Right ventricle myocardium inferior (tissue), 1 donor: ENCODE measurements around the gene PRM3. TPM values are rescaled to one million over a fixed set of nuclear protein-coding genes. Genes with fewer than 3 reads are reported as not detected.

Experiments
- ATAC-seq: fragments of 200-7000 bp; cut with Tn5 transposase; one replicate; pipeline ENCODE4 v1.9.1; 2020; ENCODE audit warnings: mild to moderate bottlenecking, moderate library complexity
- DNase-seq: peaks from one replicate; pipeline ENCODE4 v3.0.0; 2021; ENCODE audit errors: missing footprints
- intact Hi-C: fragments of 100-400 bp; cut with DNase I; formaldehyde crosslinking; loops from one replicate; pipeline ENCODE4 v1.11.0; 2022
- long read RNA-seq: library from polyadenylated mRNA; unstranded; transcript quantifications from one replicate; pipeline ENCODE4 v2.0.0, GENCODE V29; 2021
- total RNA-seq: library from RNA; stranded (reverse); fragmentation: NEBNext Ultra II Directional; extraction: Animal tissue kit (Norgen Biotek cat#: 25700); gene quantifications from one replicate; pipeline ENCODE4 v1.2.1, GENCODE V29; 2021
- donor health status: DM: no; HTN: yes; CAD: no; lungs with severe emphysema.

The PRM3 gene, protein sequence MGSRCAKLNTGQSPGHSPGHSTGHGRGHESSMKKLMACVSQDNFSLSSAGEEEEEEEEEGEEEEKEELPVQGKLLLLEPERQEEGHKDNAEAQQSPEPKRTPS
- total RNA-seq: not detected
- long read RNA-seq: 0 reads

DNA sequence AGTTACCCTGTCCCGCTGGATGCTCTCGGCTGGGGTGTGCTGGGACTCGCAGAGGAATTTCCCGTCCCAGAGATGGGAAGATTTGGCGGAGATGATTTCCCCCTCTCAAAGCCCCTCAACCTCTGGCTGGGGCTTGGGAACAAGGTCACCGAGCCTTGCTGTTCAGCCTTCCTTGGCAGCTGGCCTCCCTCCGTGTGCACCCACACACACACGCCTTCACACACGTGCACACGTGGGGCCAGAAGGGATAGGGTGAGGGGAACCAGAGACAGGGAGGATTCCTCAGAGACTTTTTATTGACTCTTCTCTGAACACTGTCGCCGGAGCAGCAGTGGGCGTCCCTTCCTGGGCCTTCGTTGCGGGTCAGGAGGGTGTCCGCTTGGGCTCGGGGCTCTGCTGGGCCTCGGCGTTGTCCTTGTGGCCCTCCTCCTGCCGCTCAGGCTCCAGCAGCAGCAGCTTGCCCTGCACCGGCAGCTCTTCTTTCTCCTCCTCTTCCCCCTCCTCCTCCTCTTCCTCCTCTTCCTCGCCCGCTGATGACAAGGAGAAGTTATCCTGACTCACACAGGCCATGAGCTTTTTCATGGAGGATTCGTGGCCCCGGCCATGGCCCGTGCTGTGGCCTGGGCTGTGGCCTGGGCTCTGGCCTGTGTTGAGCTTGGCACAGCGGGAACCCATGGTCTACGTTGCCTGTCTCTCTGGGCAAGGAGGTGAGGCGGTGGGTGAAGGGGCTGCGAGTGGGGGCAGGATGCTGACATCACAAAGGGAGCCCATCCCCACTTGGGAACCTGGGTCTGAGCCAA is at the start of gene PRM3:
Gene PRM3, minus strand, starts transcription at position 709 of the 800 bp plus-strand sequence. Its CDS starts 34 bp downstream, at position 675.
- ATAC-seq (no peak), DNase-seq (no peak)
- intact Hi-C loops: no loop called here

DNA sequence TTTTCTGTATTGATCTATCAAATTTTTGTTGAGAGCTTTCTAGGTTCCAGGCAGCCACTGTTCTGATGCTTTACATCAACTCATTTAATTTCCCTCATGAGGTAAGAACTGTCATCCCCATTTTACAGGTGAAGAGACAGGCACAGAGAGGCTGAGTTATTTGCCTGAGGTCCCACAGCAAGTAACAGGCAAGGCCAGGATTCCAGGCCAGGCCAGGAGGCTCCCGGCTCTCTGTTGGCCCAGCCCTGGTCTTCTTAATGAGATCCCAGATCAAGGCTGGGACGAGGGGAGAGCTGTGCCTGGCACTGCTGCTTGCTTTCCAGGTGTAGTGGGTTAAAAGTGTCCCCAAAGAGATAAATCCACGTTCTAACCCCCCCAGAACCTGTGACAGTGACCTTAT is 49.4 kb upstream of the PRM3 start:
- intact Hi-C loops: no loop called here
- DNase-seq: no peak
- ATAC-seq: no peak

DNA sequence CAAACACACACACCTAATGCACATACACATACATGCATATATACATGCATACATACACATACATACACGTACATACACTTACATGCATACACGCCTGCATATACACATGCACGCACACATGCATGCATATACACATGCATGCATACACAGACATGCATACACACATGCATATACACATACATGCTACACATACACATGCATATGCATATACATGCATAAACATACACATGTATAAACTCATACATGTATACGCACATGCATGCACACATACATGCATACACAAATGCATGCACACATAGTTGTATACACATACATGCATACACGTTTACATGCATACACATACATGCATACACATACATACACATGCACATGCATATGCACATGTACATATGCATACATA is 48.2 kb upstream of the PRM3 start:
- ATAC-seq (no peak), DNase-seq (no peak)
- intact Hi-C loops: no loop called here

DNA sequence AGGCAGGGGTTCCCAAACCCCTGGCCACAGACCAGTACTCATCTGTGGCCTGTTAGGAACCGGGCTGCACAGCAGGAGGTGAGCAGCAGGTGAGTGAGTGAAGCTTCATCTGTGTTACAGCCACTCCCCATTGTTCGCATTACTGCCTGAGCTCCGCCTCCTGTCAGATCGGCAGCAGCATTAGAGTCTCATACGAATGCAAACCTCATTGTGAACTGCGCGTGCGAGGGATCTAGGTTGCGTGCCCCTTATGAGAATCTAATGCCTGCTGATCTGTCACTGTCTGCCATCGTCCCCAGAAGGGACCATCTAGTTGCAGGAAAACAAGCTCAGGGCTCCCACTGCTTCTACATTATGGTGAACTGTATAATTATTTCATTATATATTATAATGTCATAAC is 46.7 kb upstream of the PRM3 start:
- intact Hi-C loops: no loop called here
- no peak for ATAC-seq

DNA sequence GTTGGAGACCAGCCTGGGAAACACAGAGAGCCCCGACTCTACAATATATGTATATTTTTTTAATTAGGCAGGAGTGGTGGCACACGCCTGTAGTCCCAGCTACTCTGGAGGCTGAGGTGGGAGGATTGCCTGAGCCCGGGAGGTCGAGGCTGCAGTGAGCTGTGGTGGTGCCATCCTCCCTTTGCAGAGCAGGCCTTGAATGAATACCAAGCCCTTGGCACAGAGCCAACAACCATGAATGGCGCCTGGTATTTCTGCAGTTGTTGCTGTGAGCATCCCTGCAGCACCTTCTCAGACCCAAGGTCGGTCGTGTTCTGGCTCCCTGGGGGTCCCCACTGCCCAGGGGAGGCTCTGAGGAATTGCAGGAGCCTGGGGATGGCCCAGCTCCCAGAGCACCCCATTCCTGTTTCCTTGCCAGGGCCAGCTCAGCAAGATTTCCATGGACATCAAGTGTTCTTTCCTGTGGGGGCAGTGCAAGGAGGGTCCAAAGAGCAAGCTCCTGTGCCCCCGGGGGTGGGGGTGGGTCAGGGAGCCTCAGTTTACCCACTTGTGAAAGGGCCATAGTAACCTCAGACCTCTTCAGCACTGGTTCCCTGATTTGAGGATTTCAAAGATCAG is 46.2 kb upstream of the PRM3 start:
- DNase-seq (no peak), ATAC-seq (no peak)
- intact Hi-C loops: no loop called here

More for the DNA sequence above, 46.7 kb upstream of the PRM3 start:
- no peak for DNase-seq

DNA sequence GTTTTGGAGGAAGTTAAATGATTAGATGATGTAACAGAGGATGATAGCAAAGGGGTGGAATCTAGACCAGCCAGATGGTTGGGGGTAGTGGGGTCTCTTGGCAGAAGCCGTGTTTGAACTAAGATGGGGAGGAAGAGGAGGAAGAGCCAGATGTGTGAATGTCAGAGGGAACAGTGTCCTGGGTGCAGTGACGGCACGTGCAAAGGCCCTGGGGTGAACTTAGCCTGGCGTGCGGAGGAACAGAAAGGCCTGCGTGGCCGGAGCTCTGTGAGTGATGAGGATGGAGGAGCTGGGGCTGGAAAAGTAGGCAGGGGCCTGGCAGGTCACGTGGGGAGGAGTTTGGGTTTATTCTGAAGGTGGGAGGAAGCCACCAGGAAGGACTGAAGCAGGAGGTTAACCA is 45.4 kb upstream of the PRM3 start:
- DNase-seq: no peak
- intact Hi-C loops: no loop called here
- ATAC-seq: no peak

DNA sequence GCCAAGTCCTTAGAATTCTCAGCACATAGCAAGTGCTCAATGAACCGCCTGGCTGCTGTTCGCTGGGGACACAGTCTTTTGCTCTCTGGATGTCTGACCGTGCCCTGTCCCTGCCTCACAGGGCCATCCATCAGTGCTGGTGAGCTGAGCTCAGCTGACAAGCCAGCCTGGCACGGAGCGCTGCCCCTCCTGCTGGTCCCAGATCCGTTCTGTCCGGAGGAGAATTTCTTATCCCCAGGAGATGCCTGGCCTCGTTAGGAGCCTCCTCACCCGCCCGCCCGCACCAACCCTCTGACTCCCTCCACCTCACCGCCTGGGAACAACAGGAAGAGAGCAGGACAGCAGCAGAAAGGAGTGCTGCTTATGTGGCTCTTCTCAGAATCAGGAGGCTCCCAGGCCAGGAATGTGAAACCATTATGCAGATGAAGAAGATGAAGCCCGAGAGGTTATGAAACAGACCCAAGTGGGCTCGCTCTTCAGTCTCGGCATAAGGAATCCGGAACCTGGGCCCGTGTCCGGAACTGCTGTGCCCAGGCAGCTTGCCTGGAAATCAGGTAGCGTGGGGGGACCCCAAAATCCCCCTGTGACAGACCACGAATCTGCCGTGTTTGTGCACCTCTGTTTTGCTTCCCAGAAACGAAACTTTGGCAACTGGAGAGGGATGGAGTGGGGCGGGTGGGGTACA is 43.0 kb upstream of the PRM3 start:
- ATAC-seq (no peak), DNase-seq (no peak)
- intact Hi-C loops: no loop called here

DNA sequence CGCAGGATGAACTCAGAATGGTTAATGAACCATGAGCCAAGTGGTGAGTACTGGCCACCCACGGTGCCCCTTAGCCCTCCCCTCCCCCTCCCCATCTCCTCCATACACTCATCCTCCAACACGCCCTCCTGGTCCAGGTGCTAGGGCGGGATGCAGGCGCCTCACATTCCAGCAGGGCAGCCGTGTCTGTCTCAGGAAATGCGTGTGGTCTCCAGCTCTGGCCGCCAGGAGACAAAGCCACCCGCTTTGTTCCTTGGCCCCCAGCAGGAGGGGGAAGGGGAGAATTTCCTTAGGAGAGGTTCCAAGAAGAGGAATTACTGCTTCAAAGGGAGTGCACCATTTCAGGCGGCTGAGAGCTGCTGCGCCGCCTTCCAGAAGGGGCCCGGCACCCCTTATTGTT is 42.1 kb upstream of the PRM3 start:
- no peak for ATAC-seq
- intact Hi-C loops: no loop called here
- no peak for DNase-seq

DNA sequence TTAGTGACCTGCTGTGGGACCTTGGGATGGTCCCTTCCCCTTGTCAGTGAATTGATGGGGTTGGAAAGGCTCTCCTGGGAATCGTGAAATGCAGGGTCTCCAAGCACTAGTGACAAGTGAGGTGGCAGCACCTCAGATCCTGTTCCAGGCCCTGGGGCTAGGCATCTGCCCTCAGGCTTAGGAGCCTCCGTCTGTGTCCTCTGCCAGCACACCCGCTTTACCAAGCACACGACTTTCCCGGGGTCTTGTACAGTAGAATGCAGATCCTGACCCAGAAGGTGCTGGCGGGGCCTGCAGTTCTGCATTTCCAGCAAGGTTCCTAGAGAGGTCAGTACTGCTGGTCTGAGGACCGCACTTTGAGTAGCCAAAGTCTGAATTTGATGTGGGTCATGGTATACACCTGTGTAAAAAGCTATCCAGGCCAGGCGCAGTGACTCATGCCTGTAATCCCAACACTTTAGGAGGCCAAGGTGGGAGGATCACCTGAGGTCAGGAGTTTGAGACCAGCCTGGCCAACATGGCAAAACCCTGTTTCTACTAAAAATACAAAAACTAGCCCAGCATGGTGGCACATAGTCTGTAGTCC is 41.0 kb upstream of the PRM3 start:
- ATAC-seq (no peak), DNase-seq (no peak)
- intact Hi-C loops: no loop called here

DNA sequence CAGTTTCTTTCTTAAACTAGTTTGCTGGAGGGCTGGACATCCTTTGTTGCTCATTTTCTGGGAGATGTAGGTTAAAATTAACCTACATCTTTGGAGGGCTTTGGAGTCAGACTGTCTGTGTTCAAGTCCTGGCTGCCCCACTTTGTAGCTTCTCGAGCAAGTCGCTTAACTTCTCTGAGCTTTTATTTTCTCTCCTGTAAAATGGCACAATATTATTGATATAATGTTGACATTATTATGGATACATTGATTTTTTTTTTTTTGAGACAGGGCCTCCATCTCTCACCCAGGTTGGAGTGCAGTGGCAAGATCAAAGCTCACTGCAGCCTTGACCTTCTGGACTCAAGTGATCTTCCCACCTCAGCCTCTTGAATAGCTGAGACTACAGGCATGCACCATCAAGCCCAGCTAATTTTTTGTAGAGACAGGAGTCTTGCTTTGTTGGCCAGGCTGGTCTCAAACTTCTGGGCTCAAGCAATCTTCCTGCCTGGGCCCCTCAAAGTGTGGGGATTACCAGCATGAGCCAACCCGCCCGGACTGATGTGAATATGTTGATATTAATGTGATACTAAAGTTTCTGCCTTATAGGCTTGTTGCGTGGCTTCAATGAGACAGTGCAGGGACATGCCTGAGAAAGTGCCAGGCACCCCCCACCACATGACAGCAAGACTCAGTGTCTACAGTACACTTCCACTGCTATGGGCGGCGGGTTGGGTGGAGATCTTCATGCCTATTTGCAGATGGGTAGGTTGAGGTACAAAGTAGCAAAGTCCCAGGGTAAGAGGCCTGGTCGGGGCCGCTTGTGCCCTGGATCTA is 40.3 kb upstream of the PRM3 start:
- intact Hi-C loops: no loop called here
- DNase-seq (no peak), ATAC-seq (no peak)

DNA sequence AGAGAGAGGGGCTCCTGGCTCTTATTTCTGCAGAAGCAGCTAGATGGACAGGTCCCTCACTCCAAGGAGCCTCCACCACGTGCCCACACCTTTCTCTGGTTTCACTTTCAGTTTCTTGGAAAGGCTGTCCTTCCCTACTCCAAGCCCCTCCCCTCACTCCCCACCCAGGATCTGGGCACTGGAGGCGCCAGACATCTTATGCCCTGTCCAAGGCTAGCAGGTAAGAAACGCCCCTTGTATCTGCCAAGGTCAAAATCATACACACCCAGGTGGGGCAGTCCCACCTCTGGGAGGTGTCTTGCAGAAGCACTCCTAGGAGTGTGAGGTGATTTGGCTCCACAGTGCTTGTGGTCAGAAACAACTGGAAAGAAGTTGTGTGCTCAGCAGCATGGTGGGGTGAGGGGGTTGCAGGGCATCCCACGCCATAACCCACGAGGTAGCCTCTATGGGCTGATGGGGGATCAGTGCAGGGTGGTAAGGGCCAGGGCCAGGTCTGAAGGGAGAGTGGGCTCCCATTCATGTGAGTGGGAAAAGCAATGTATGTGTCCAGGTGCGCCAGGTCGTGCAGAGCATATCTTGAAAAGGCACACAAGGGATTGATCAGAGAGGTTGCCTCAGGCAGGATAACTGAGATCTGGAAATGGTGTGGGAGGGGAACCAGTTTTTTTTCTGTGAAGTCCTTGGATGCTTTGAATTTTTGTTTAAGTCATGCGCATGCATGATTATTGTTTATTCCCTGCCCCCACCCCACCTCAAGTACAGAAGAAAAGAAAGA is 39.5 kb upstream of the PRM3 start:
- intact Hi-C loops: no loop called here
- ATAC-seq (no peak), DNase-seq (no peak)

DNA sequence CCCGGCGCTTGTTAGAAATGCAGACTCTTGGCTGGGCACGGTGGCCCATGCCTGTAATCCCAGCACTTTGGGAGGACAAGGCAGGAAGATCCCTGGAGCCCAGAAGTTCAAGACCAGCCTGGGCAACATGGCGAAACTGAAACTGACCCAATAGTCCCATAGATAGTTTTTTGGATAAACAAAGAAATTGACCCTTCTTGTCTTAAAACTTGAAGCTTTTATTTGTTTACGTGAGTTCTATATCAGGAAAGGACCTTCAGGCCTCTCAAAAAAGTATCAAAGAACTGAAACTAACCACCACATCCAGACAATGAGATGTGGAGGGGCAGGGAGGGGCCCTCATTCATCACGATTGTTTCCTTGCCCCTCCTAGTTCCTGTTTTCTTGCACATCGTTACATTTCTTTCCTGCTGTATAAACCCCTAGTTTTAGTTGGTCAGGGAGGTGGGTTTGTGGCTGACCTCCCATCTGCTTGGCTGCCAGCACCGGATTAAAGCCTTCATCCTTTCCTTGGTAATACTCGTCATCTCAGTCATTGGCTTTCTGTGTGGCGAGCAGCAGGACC is 37.6 kb upstream of the PRM3 start:
- ATAC-seq (no peak), DNase-seq (no peak)
- intact Hi-C loops: no loop called here

DNA sequence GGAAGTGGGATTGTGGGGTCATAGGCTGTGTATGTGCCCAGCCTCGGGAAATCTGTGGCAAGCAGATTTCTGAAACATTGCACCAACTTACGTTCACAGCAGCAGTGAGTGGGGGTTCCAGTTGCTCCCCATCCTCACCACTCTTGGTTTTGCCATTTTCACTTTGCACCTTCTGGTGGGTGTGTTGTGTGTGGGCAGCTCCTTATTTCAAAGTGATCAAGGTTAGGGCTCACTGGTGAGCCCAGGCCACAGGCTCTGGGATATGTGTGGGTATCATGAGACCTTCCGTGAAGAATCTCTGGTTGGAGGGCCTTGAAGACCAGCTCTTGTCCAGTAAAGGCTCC is 37.2 kb upstream of the PRM3 start:
- intact Hi-C loops: no loop called here
- no peak for ATAC-seq

DNA sequence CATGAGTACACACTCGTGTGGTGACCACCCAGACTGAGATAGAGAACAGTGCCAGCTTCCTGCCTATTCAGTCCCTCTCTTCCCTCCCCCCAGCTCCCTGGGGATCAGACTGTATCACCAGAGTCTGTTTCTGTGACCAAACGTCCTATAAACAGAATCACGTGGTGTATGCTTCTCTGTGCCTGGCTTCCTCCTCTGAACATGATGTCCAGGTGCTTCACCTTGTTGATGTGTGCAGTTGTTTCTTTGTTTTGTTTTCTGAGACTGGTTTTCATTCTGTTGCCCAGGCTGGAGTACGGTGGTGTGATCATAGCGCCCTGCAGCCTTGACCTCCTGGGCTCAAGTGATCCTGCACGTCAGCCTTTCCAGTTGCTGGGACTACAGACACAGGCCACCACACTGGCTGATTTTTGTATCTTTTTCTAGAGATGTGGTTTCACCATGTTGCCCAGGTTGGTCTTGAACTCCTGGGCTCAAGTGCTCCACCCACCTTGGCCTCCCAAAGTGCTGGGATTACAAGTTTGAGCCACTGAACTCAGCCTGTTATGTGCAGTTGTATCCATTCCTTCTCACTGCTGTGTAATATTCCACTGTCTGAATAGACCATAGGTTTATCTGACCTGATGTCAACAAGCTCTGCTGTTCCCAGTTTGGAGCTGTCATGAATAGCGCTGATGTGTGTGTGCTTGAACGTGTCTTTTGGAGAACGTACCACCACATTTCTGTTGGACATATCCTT is 36.6 kb upstream of the PRM3 start:
- intact Hi-C loops: no loop called here
- ATAC-seq (no peak), DNase-seq (no peak)

More for the DNA sequence above, 37.2 kb upstream of the PRM3 start:
- no peak for DNase-seq

DNA sequence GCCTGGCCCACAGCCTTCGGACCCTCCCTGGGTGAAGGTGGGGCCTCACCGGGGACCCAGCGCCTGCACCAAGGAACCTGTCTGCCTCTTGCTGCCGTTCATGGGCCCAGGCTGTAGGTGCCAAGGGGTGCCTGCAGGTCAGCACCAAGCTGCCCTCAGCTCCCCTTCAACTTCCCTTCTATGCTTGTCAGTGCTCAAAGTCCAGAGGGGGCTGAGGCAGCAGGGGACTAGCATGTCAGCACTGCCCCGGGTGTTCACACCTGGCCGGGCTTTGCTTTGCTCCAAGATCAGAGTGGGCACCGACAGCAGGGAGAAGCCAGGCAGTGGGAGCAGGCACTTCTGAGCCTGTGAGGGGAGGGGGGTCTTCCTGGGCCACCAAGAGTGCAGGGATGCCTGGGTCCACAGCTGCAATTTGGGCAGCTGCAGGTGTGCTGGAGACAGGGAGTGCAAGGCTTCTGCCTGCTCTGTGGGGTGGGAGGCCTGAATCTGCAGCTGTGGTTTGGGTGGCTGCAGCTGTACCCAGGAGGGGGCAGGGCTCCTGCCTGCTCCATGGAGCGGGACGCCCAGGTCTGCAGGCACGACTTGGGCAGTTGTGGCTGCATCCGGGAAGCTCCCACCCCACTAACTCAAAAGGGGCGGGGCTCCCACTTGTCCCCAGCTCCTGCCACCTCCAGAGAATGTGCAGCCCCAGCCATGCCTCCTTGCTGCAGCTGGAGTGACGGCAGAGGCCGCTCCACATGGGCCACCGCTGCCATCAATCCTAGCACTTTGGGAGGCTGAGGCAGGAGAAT is 35.3 kb upstream of the PRM3 start:
- intact Hi-C loops: no loop called here
- DNase-seq: no peak
- no peak for ATAC-seq
